Fibroblast of skin of scalp (primary cell): ENCODE data around the gene AKR1B15.

Experiments used
- DNase-seq: peaks from one replicate; pipeline ENCODE4 v3.0.0-alpha.2; 2013

Gene AKR1B15

GRCh38 chr7:134619627-134620331 is 70.9 kb downstream of the AKR1B15 start:
- peak; percentile 91 for DNase-seq

- no peak for DNase-seq
These were observed 73.5 kb downstream of the AKR1B15 start for GRCh38 chr7:134622303-134622995.

GRCh38 chr7:134623193-134623592 is 74.3 kb downstream of the AKR1B15 start:
- no peak for DNase-seq

GRCh38 chr7:134625550-134625949 is 76.6 kb downstream of the AKR1B15 start:
- DNase-seq, result peak; percentile 75

GRCh38 chr7:134627109-134627774 is 78.3 kb downstream of the AKR1B15 start:
- no peak for DNase-seq

- no peak for DNase-seq
These were observed 78.9 kb downstream of the AKR1B15 start for GRCh38 chr7:134627775-134628153.

- no peak for DNase-seq
These were observed 80.5 kb downstream of the AKR1B15 start for GRCh38 chr7:134629445-134629844.
